Astrocyte of the cerebellum (primary cell): ENCODE data around the gene CRTC2.
A peak's percentile ranks its signal among the peaks of the same experiment; 100 is the strongest.

Experiments used
- DNase-seq: peaks from one replicate; pipeline ENCODE4 v3.0.0-alpha.2; 2011; ENCODE audit warnings: low read depth
- H3K4me3 ChIP-seq: 2 replicates; pipeline ENCODE4 v1.5.1; 2011; ENCODE audit warnings: mild to moderate bottlenecking, low read depth, low read length, moderate library complexity
- in situ Hi-C: cut with HindIII; loops from 2 replicates; pipeline ENCODE4 v1.10.0; 2017; ENCODE audit warnings: low sequenced_read_pairs
- TF ChIP-seq, protein P1 (sequence below): IDR thresholded peaks from 2 replicates; pipeline ENCODE4 v1.5.1; 2012; ENCODE audit warnings: low read length, low read depth, moderate library complexity, mild to moderate bottlenecking; ENCODE audit errors: missing control alignments

Gene CRTC2

DNA sequence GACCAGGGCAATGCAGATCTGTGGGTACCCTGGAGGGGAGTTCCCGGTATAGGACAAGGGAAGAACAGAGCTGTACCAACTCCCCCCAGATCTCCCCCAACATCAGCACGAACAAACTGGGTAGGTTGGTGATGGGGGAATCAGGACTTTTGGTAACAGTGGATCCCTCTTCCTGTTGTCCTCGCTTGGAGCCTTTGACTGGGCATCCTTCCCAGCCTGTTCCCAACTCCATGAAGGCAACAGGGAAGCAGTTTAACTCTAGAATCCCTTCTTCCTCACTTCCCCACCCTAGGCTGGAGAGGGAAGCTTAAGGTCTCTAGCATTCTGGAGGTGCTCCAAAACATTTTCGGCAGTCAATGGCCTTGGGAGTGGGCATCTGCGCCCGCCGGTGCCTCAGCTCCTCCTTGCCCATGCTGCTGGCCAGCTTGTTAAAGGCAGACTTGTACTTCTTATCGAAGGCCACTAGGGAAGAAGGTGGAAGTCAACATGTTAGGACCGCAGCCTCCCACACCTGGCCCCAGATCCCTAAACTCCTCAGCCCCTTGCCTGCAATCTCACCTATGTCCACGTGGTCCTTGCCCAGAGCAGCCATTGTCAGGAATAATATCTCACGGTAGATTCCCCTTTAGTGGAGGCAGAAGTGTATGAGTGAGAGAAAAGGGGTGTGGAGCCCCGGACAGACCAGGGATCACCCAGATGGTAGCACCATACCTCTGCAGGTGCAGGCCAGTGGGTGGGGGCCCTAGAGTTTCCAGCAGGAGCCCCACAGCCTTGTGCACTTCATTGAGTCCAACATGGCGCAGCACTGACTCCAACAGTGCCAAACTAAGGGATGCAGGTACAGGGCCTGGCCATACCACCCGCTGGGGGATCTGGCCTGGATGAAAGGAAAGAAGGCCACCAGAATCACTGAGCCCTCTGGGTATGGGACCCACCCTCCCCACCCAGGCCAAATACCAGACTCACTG lies 28.1 kb downstream of the CRTC2 start:
- TF ChIP-seq, protein P1, sequence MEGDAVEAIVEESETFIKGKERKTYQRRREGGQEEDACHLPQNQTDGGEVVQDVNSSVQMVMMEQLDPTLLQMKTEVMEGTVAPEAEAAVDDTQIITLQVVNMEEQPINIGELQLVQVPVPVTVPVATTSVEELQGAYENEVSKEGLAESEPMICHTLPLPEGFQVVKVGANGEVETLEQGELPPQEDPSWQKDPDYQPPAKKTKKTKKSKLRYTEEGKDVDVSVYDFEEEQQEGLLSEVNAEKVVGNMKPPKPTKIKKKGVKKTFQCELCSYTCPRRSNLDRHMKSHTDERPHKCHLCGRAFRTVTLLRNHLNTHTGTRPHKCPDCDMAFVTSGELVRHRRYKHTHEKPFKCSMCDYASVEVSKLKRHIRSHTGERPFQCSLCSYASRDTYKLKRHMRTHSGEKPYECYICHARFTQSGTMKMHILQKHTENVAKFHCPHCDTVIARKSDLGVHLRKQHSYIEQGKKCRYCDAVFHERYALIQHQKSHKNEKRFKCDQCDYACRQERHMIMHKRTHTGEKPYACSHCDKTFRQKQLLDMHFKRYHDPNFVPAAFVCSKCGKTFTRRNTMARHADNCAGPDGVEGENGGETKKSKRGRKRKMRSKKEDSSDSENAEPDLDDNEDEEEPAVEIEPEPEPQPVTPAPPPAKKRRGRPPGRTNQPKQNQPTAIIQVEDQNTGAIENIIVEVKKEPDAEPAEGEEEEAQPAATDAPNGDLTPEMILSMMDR: no peak
- in situ Hi-C loops: no loop called here
- no peak overlapping the region for H3K4me3 ChIP-seq
- DNase-seq: no peak

DNA sequence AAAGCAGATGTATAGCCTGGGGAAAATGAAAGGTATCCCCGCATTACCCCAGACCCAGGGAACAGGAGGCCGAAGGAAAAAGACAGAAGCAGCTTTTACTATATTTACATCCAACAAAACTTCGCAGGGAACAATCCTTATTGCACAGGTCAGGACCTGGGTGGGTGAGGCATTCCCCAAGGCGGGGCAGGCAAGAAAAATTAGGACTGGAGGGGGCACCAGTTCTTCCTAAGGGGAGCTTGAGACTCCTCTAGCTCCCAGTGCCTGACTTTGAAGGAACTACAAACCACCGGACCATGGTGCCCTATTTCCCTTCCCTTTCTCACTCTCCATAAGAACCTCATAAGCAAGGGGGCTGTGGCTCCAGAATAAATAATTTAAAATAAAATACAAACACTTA lies 29.0 kb downstream of the CRTC2 start:
- TF ChIP-seq, protein P1: no peak
- in situ Hi-C loops: no loop called here
- no peak for DNase-seq
- H3K4me3 ChIP-seq: no peak overlapping the region

- TF ChIP-seq, protein P1: no peak
- in situ Hi-C loops: no loop called here
- no peak for DNase-seq
- no peak overlapping the region for H3K4me3 ChIP-seq
These were observed 29.5 kb downstream of the CRTC2 start for GRCh38 chr1:153928791-153929341.

DNA sequence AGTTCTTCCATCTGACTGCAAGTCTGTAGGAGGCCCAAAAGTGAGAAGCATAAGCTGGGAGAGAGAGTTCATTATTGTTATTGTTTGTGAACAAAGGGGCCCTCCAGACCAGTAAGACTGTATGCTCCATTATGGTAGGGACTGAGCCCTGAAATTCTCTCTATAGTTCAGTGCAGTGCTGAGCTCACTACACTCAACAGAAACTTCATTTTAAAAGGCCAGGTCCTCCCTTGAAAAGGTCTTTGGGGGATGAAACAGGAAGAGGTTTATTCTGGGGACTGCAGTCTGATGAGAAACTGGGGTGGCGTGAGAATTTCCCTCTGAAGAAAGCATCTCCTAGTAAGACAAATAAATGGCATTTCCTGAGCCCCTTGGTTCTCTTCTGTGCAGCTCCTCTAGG lies 30.2 kb downstream of the CRTC2 start:
- H3K4me3 ChIP-seq: no peak overlapping the region
- in situ Hi-C loops: no loop called here
- no peak for DNase-seq
- TF ChIP-seq, protein P1: no peak

DNA sequence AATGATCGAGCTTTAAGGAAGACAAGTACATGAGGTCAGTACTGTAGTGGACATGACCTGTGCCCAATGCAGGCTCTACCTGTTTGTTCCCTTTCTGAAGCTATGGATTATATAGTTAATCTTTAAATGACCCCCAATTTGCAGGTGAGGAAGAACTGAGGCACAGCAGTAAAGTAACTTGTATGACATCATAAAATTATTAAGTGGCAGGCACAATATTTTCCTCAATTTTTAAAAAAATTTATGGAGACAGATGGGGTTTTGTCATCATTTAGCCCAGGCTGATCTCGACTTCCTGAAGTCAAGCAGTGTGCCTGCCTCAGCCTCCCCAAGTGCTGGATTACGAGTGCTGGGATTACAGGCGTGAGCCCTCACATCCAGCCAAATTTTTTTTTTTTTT lies 32.0 kb downstream of the CRTC2 start:
- TF ChIP-seq, protein P1: no peak
- no peak overlapping the region for H3K4me3 ChIP-seq
- in situ Hi-C loops: no loop called here
- DNase-seq: no peak

DNA sequence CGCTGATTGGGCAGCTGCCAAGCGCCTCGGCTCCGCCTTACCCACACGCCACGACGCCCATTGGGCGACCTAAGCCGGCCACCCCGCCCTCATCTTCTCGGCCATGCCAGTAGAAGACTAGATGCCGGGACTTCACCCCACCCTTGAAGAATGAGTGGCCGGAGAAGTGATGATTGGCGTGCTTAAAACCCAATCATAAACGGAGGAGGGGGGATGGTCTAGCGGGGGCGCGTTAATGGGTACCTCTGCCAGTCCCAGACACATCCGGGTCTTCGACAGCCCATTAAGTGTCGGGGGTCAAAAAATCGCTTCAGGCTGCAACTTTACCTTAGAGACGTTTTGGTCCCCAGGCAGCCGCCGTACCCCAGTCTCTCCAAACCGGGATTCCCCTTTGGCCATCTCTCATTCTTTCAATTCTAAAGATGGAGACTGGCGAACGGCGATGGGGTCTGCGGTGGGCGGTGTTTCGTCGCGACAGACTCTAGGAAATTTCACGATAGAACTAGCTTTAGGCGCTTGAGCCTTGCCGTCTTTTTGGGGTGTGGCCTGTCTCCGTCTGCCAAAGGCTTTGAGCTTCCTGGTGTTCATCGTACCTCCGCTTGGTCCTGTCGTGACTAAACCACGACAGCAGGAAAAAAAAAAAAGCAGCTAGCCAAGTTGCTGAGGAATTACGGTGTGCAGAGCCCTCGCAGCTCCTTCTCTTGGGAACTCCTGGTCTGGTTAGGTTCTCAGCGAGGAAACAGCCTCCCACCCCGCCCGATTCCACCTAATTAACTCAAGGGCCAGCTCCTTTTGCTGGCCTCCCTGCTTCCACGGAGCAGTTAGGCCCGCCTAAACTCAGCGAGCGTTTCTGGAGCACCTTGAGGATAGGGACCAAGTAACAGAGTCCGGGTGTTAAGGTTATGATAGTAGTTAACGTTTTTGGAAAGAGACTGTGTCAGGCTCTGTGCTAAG lies 35.2 kb downstream of the CRTC2 start, which contains the start of gene GATAD2B:
GATAD2B (minus strand) TSS at position 1 of the 954 bp plus-strand sequence. CDS start 94,625 bp downstream, outside the sequence.
- TF ChIP-seq, protein P1: no peak
- in situ Hi-C loops: loop anchor here (5.0 to 25.0 kb wide), 2 partner anchors 59 to 111 kb away; no protein-coding TSS in a partner anchor

More for the DNA sequence above, 35.2 kb downstream of the CRTC2 start, which contains the start of gene GATAD2B:
- H3K4me3 ChIP-seq: peak within 1 kb of the TSS; percentile 82
- DNase-seq: peak; percentile 100
